Heart right ventricle (tissue), 16 donors: ENCODE results near the gene NCAN. TPM values are rescaled to one million over a fixed set of nuclear protein-coding genes. Genes with fewer than 3 reads are reported as not detected.

Experiments used
- ATAC-seq, 8 donors: fragments of 200-7000 bp; cut with Tn5 transposase; one replicate each; pipeline ENCODE4 v1.9.1; 2020; ENCODE audit warnings: mild to moderate bottlenecking in 8 of 8, moderate library complexity in 8 of 8, moderate number of reproducible peaks in 1 of 8
- DNase-seq, 2 donors: peaks; one replicate each; pipeline ENCODE4 v3.0.0-alpha.2; 2020
- H3K27ac ChIP-seq, 10 donors: fragments of 200-600 bp; sonication (generic) in 2 of 10; one replicate each; pipeline versions ENCODE4 v1.5.0 to v1.8.0; 2020 to 2022; ENCODE audit warnings: mild to moderate bottlenecking in 3 of 10
- H3K27me3 ChIP-seq, 7 donors: fragments of 200-600 bp; one replicate each; pipeline ENCODE4 v1.8.0; 2021 to 2022; ENCODE audit warnings: mild to moderate bottlenecking in 2 of 7
- H3K36me3 ChIP-seq, 9 donors: fragments of 200-600 bp; sonication (generic) in 1 of 9; one replicate each; pipeline versions ENCODE4 v1.5.0 to v1.8.0; 2020 to 2022; ENCODE audit warnings: mild to moderate bottlenecking in 2 of 9
- H3K4me1 ChIP-seq, 9 donors: fragments of 200-600 bp; sonication (generic) in 1 of 9; one replicate each; pipeline versions ENCODE4 v1.5.0 to v1.8.0; 2020 to 2022; ENCODE audit warnings: mild to moderate bottlenecking in 4 of 9
- H3K4me3 ChIP-seq, 10 donors: fragments of 200-600 bp; sonication (generic) in 2 of 10; one replicate each; pipeline versions ENCODE4 v1.5.0 to v1.8.0; 2020 to 2022; ENCODE audit warnings: mild to moderate bottlenecking in 7 of 10, moderate library complexity in 2 of 10
- H3K9me3 ChIP-seq, 11 donors: fragments of 200-600 bp in 10 of 11; sonication (generic) in 2 of 11; one replicate each; pipeline versions ENCODE4 v1.5.0 to v1.8.0; 2013 to 2022; ENCODE audit warnings: mild to moderate bottlenecking in 2 of 11, control low read depth in 1 of 11, moderate library complexity in 1 of 11
- CTCF ChIP-seq, 9 donors: fragments of 200-600 bp; sonication (generic) in 2 of 9; IDR thresholded peaks; one replicate each; pipeline versions ENCODE4 v1.5.0 to v1.8.0; 2021 to 2022; ENCODE audit warnings: antibody characterized with exemption in 9 of 9, mild to moderate bottlenecking in 5 of 9, moderate library complexity in 1 of 9
- WGBS, 2 donors: extraction: QIAGEN DNeasy Blood & Tissue Kit; methylation state at CpG; one replicate each; pipeline ENCODE4 v1.1.7; 2013; ENCODE audit warnings: inconsistent platforms in 1 of 2; 5-methylcytosine and 5-hydroxymethylcytosine counted together
- intact Hi-C, 10 donors: fragments of 100-400 bp; cut with DNase I; formaldehyde crosslinking; loops; one replicate each; pipeline versions ENCODE4 v1.11.1 to v1.14.2; 2022
- polyA plus RNA-seq, 2 donors: library from polyadenylated mRNA; stranded (reverse); fragments of 200-250 nt; gene quantifications; one replicate each; pipeline ENCODE4 v1.2.3, GENCODE V29; 2013
- total RNA-seq, 10 donors: library from RNA; stranded (reverse); fragmentation: NEBNext Ultra II Directional in 3 of 10; extraction: Animal tissue kit (Norgen Biotek cat#: 25700) in 3 of 10; gene quantifications; one replicate each; pipeline versions ENCODE4 v1.2.1 to v1.2.4, GENCODE V29; 2021 to 2023
- donor health status: Arrhythmogenic right ventricular cardiomyopathy.
- donor health status: ischemic (EF 13 %, LVEDD 7.1; RV severe dilation, severe dysfunction).
- donor health status: healthy with polysubstance abuse.
- donor health status: DM: no; HTN: yes; CAD: no.
- donor health status: DM: no; HTN: no; CAD: no.
- donor health status: ischemic (EF 25% LVEDD 6.9; RV normal size, moderate dysfunction).
- donor health status: ischemic (EF 25% LVEDD 5.7; RV mildly dilated, moderate dysfunction).
- donor health status: healthy.
- donor health status: DM: yes; HTN: yes; CAD: no.
- donor health status: Ischemic cardiomyopathy.
- donor health status: ischemic (EF 35%, LVEDD 5.7; RV mildly dilated, moderate dysfunction).
- donor health status: nonischemic (EF 11% LVEDD 7.7; RV severe dilation, severe dysfunction).
- donor health status: DM: yes; HTN: yes; CAD: no.
- donor health status: PGD.
- donor health status: ischemic (EF 29% LVEDD 5.4; RV normal size, mild dysfunction).
- donor health status: nonischemic (EF 23%, LVEDD 6.1; RV moderate dilation, normal function).

The NCAN gene
- total and polyA plus RNA-seq, 12 donors, result not detected

DNA sequence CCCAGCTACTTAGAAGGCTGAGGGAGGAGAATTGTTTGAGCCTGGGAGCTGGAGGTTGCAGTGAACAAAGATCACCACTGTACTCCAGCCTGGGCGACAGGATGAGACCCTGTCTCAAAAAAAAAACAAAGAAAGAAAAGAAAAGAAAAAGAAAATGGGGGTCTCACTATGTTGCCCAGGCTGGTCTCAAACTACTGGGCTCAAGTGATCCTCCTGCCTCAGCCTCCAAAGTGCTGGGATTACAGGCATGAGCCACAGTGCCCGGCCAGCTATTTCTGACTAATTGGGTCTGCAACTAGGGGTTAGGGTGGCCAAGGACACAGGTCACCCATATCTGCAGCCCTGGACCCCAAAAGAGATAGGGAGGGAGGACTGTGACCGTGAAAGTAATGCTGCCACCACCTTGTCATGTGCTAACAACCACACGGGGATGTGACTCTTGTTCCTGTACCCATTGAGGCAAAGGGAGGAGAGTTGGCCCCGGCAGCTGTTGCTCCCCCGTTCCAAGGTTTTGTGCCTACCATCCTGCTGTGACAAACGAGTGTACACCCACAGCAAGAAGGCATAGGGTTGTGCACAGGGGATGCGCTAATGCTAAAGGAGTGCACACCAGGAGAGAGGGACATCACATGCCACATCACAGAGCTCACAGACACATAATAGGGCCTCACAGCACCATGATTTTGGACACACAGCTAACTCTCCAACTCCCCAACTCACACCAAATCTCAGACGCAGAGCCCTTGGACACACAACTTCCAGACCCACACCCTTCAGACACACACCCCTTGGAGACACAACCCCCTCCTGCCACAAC is 42.3 kb upstream of the NCAN start:
- 81 to 87% methylated on average over 9 of the region's 9 CpGs for WGBS, 2 donors
- no peaks in the 10 kb centered on the region for H3K27me3 ChIP-seq
- intact Hi-C loops, result no loop called here
- no peaks in the 10 kb centered on the region for H3K36me3 ChIP-seq
- TF ChIP-seq CTCF (IDR thresholded peaks at IDR 0.05), result no peak
- no peak for ATAC-seq
- H3K27ac ChIP-seq, result no peak overlapping the region
- no peaks in the 10 kb centered on the region for H3K9me3 ChIP-seq
- peaks cover 0 to 31% (median 10%) of the 10 kb centered on the region in 9 donors for H3K4me1 ChIP-seq
- peak overlapping the region in 7 of 10 donors; percentile 16 to 48 (median 42) for H3K4me3 ChIP-seq
- DNase-seq, result no peak

GRCh38 chr19:19170053-19170872 is 41.5 kb upstream of the NCAN start, which contains the start of gene MEF2B:
TSS of gene MEF2B (minus strand) at chr19:19170263. CDS start at chr19:19150735, 19,528 bp downstream.
- H3K27ac ChIP-seq, result peak within 1 kb of the TSS in 2 of 10 donors; percentile 10 to 40
- DNase-seq (peak; percentile 80 to 81), ATAC-seq (peak; percentile 88 to 95 (median 91))
- 8 to 13% methylated on average over 55 to 56 of the region's 56 CpGs for WGBS, 2 donors
- intact Hi-C loops, result no loop called here
- H3K27me3 ChIP-seq, result no peaks in the 10 kb centered on the region
- no peaks in the 10 kb centered on the region for H3K9me3 ChIP-seq
- H3K4me1 ChIP-seq, result peaks cover 0 to 31% (median 10%) of the 10 kb centered on the region in 9 donors
- peak within 1 kb of the TSS in 8 of 10 donors; percentile 11 to 48 (median 38) for H3K4me3 ChIP-seq
- TF ChIP-seq CTCF (IDR thresholded peaks at IDR 0.05), result no peak
- H3K36me3 ChIP-seq, result peaks cover 0 to under 1% (median 0%) of the 10 kb centered on the region in 9 donors

DNA sequence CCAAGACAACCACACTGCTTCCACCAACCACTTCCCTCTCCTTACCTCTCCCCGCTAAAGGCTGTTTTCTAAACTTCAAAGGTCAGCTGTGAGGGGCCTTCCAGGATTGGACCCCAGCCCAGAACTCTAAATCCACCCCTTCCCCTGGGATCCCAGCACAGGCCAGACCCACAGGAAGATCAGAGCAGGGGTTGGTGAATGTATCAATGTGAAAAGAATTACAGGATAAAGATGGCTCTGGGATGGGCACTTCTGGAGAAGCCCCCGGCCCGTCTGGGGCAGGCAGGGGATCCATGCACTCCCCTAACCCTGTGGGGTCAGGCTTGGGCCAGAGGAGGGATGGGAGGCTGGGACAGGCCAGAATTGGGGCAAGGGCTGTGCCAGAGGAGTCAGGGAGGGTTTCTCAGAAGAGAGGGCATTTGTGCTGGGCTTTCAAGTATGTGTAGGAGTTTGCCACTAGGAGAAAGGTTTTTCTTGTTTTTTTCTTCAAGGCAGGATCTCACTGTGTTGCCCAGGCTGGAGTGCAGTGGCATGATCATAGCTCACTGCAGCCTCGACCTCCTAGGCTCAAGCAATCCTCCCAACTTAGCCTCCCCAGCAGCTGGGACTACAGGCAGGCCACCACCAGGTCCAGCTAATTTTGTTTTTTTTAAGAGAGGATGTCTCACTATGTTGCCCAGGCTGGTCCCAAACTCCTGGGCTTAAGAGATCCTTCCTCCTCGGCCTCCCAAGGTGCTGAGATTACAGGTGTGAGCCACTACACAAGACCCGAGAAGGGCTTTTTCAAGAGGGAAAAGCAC is 40.7 kb upstream of the NCAN start:
- Histone ChIP-seq H3K4me1 (peaks cover 0 to 31% (median 10%) of the 10 kb centered on the region in 9 donors), H3K27me3 (no peaks in the 10 kb centered on the region), H3K27ac (peak overlapping the region in 2 of 10 donors; percentile 10 to 40), H3K36me3 (peaks cover 0 to 9% (median 0%) of the 10 kb centered on the region in 9 donors), H3K4me3 (peak overlapping the region in 2 of 10 donors; percentile 45 to 48), H3K9me3 (no peaks in the 10 kb centered on the region)
- DNase-seq (no peak), ATAC-seq (peak in 2 of 8 donors; percentile 12 to 19)
- WGBS, 2 donors, result 77 to 82% methylated on average over 6 of the region's 6 CpGs
- no peak for TF ChIP-seq CTCF (IDR thresholded peaks at IDR 0.05)
- intact Hi-C loops, result no loop called here
